ENCODE results near the gene C2orf78. TPM values are rescaled to one million over a fixed set of nuclear protein-coding genes. Genes with fewer than 3 reads are reported as not detected.

The C2orf78 gene
- total and polyA plus RNA-seq, 4 donors: not detected

- Histone ChIP-seq H3K4me3 (ENCODE audit: low read length in 2 of 2) (no peak overlapping the region), H3K4me1 (ENCODE audit: control insufficient read depth in 1 of 2, insufficient read depth in 2 of 2, low read length in 2 of 2) (peaks cover 0 to 2% of the 10 kb centered on the region in 2 donors), H3K27me3 (ENCODE audit: control insufficient read depth in 1 of 2, insufficient read depth in 2 of 2, low read length in 1 of 2) (no peaks in the 10 kb centered on the region), H3K36me3 (ENCODE audit: control insufficient read depth in 1 of 2, insufficient read depth in 2 of 2, low read length in 1 of 2) (peaks cover 0 to 2% of the 10 kb centered on the region in 2 donors), H3K27ac (ENCODE audit: low read depth in 1 of 2, low read length in 2 of 2) (peak overlapping the region in 1 of 2 donors; percentile 22), H3K9me3 (ENCODE audit: control insufficient read depth, low read length) (no peaks in the 10 kb centered on the region)
- intact Hi-C loops (cut with DNase I): no loop called here
- no peak for ATAC-seq (ENCODE audit: low FRiP score)
- 85 to 90% methylated on average over 4 of the region's 4 CpGs for WGBS, 2 donors
- no peak for DNase-seq
These were observed 54.0 kb downstream of the C2orf78 start for GRCh38 chr2:73837847-73838585.

DNA sequence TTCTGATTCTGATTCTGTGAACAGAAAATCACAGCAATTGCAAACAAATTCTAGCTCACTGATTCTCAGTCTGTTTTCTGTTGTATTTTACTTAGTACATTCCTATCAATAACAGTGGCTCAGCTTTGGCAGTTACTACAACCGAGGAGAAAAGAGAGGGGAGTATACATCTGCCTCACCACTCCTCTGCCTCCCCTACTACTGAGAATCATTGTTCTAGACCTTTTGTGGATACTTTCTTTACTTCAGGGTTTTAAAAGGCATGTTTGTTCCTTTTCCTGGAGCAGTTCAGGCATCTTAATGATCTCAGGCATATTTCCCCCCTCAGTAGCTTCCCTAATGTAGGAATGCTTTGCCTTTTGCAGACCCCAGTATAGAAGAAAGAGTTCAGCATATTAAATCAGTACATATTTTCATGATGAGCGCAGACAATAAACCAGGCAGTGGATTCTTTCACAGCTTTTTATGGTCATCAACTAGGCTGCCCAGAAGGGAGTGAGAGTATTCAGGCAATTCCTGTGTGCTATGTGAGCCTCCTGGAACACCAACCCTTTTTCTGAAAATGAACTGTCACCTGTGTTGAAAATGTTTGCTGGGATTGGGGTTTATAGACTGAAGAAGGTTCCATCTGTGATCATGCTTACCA lies 55.0 kb downstream of the C2orf78 start:
- DNase-seq: no peak
- Histone ChIP-seq H3K36me3 (ENCODE audit: control insufficient read depth in 1 of 2, insufficient read depth in 2 of 2, low read length in 1 of 2) (peaks cover 0 to 2% of the 10 kb centered on the region in 2 donors), H3K9me3 (ENCODE audit: control insufficient read depth, low read length) (no peaks in the 10 kb centered on the region), H3K27ac (ENCODE audit: low read depth in 1 of 2, low read length in 2 of 2) (peak overlapping the region; percentile 18 to 22), H3K27me3 (ENCODE audit: control insufficient read depth in 1 of 2, insufficient read depth in 2 of 2, low read length in 1 of 2) (no peaks in the 10 kb centered on the region), H3K4me1 (ENCODE audit: control insufficient read depth in 1 of 2, insufficient read depth in 2 of 2, low read length in 2 of 2) (peaks cover 0 to 2% of the 10 kb centered on the region in 2 donors), H3K4me3 (ENCODE audit: low read length in 2 of 2) (no peak overlapping the region)
- ATAC-seq (ENCODE audit: low FRiP score): no peak
- intact Hi-C loops (cut with DNase I): no loop called here
- 47 to 48% methylated on average over 2 of the region's 2 CpGs for WGBS, 2 donors

- WGBS, 2 donors: 67 to 77% methylated on average over 3 of the region's 3 CpGs
- Histone ChIP-seq H3K27me3 (ENCODE audit: control insufficient read depth in 1 of 2, insufficient read depth in 2 of 2, low read length in 1 of 2) (no peaks in the 10 kb centered on the region), H3K9me3 (ENCODE audit: control insufficient read depth, low read length) (no peaks in the 10 kb centered on the region), H3K4me1 (ENCODE audit: control insufficient read depth in 1 of 2, insufficient read depth in 2 of 2, low read length in 2 of 2) (peaks cover 0 to 2% of the 10 kb centered on the region in 2 donors), H3K27ac (ENCODE audit: low read depth in 1 of 2, low read length in 2 of 2) (no peak overlapping the region), H3K4me3 (ENCODE audit: low read length in 2 of 2) (no peak overlapping the region), H3K36me3 (ENCODE audit: control insufficient read depth in 1 of 2, insufficient read depth in 2 of 2, low read length in 1 of 2) (peaks cover 0 to 2% of the 10 kb centered on the region in 2 donors)
- intact Hi-C loops (cut with DNase I): no loop called here
- DNase-seq (no peak), ATAC-seq (ENCODE audit: low FRiP score) (no peak)
These were observed 55.8 kb downstream of the C2orf78 start for GRCh38 chr2:73839653-73840411.

GRCh38 chr2:73841912-73842738 lies 58.1 kb downstream of the C2orf78 start:
- WGBS, 2 donors: 79 to 86% methylated on average over 5 of the region's 5 CpGs
- Histone ChIP-seq H3K36me3 (ENCODE audit: control insufficient read depth in 1 of 2, insufficient read depth in 2 of 2, low read length in 1 of 2) (peaks cover 0 to 2% of the 10 kb centered on the region in 2 donors), H3K27me3 (ENCODE audit: control insufficient read depth in 1 of 2, insufficient read depth in 2 of 2, low read length in 1 of 2) (no peaks in the 10 kb centered on the region), H3K27ac (ENCODE audit: low read depth in 1 of 2, low read length in 2 of 2) (no peak overlapping the region), H3K9me3 (ENCODE audit: control insufficient read depth, low read length) (no peaks in the 10 kb centered on the region), H3K4me1 (ENCODE audit: control insufficient read depth in 1 of 2, insufficient read depth in 2 of 2, low read length in 2 of 2) (peaks cover 0 to 2% of the 10 kb centered on the region in 2 donors), H3K4me3 (ENCODE audit: low read length in 2 of 2) (no peak overlapping the region)
- ATAC-seq (ENCODE audit: low FRiP score): no peak
- intact Hi-C loops (cut with DNase I): no loop called here
- DNase-seq: no peak

GRCh38 chr2:73842739-73843019 lies 58.7 kb downstream of the C2orf78 start:
- 21 to 27% methylated on average over 1 of the region's 1 CpG for WGBS, 2 donors
- Histone ChIP-seq H3K36me3 (ENCODE audit: control insufficient read depth in 1 of 2, insufficient read depth in 2 of 2, low read length in 1 of 2) (peaks cover 0 to 7% of the 10 kb centered on the region in 2 donors), H3K27me3 (ENCODE audit: control insufficient read depth in 1 of 2, insufficient read depth in 2 of 2, low read length in 1 of 2) (no peaks in the 10 kb centered on the region), H3K4me1 (ENCODE audit: control insufficient read depth in 1 of 2, insufficient read depth in 2 of 2, low read length in 2 of 2) (peaks cover 0 to 2% of the 10 kb centered on the region in 2 donors), H3K27ac (ENCODE audit: low read depth in 1 of 2, low read length in 2 of 2) (no peak overlapping the region), H3K9me3 (ENCODE audit: control insufficient read depth, low read length) (no peaks in the 10 kb centered on the region), H3K4me3 (ENCODE audit: low read length in 2 of 2) (no peak overlapping the region)
- ATAC-seq (ENCODE audit: low FRiP score) (no peak), DNase-seq (no peak)
- intact Hi-C loops (cut with DNase I): no loop called here

DNA sequence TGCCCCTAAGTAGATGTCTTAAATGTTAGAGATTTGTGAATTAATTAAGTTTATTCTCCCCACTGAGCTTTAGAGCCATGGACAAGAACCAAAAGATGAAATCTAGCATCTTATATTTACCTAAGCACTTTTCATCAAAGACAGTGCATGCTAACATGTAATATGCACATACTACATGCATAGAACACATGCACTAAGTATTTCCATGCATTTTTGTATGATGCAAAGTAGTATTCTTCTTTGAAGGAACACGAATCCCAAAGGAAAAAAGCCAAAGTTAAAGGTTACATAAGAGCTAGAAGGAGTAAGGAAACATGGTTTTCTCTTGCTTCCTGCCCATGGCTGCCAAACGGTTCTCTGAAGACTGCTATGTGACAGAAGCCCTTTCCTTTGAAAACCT lies 60.1 kb downstream of the C2orf78 start:
- no peak overlapping the region for H3K4me3 ChIP-seq (ENCODE audit: low read length in 2 of 2)
- H3K27me3 ChIP-seq (ENCODE audit: control insufficient read depth in 1 of 2, insufficient read depth in 2 of 2, low read length in 1 of 2): no peaks in the 10 kb centered on the region
- no peaks in the 10 kb centered on the region for H3K9me3 ChIP-seq (ENCODE audit: control insufficient read depth, low read length)
- WGBS, 2 donors: 49 to 54% methylated on average over 2 of the region's 2 CpGs
- H3K27ac ChIP-seq (ENCODE audit: low read depth in 1 of 2, low read length in 2 of 2): no peak overlapping the region
- DNase-seq (no peak), ATAC-seq (ENCODE audit: low FRiP score) (no peak)
- peaks cover 0 to 7% of the 10 kb centered on the region in 2 donors for H3K36me3 ChIP-seq (ENCODE audit: control insufficient read depth in 1 of 2, insufficient read depth in 2 of 2, low read length in 1 of 2)
- intact Hi-C loops (cut with DNase I): no loop called here
- no peaks in the 10 kb centered on the region for H3K4me1 ChIP-seq (ENCODE audit: control insufficient read depth in 1 of 2, insufficient read depth in 2 of 2, low read length in 2 of 2)

- intact Hi-C loops (cut with DNase I): no loop called here
- Histone ChIP-seq H3K27ac (ENCODE audit: low read depth in 1 of 2, low read length in 2 of 2) (no peak overlapping the region), H3K36me3 (ENCODE audit: control insufficient read depth in 1 of 2, insufficient read depth in 2 of 2, low read length in 1 of 2) (peaks cover 4 to 16% of the 10 kb centered on the region in 2 donors)
These were observed 66.0 kb downstream of the C2orf78 start for GRCh38 chr2:73850009-73850408.

GRCh38 chr2:73851274-73851673 lies 67.3 kb downstream of the C2orf78 start:
- H3K4me3 ChIP-seq (ENCODE audit: low read length in 2 of 2): no peak overlapping the region
- intact Hi-C loops (cut with DNase I): no loop called here
- no peak for DNase-seq
- no peaks in the 10 kb centered on the region for H3K27me3 ChIP-seq (ENCODE audit: control insufficient read depth in 1 of 2, insufficient read depth in 2 of 2, low read length in 1 of 2)
- H3K9me3 ChIP-seq (ENCODE audit: control insufficient read depth, low read length): no peaks in the 10 kb centered on the region
- peaks cover 7 to 19% of the 10 kb centered on the region in 2 donors for H3K36me3 ChIP-seq (ENCODE audit: control insufficient read depth in 1 of 2, insufficient read depth in 2 of 2, low read length in 1 of 2)
- 72 to 73% methylated on average over 3 of the region's 3 CpGs for WGBS, 2 donors
- H3K27ac ChIP-seq (ENCODE audit: low read depth in 1 of 2, low read length in 2 of 2): no peak overlapping the region
- H3K4me1 ChIP-seq (ENCODE audit: control insufficient read depth in 1 of 2, insufficient read depth in 2 of 2, low read length in 2 of 2): no peaks in the 10 kb centered on the region
- no peak for ATAC-seq (ENCODE audit: low FRiP score)

More at GRCh38 chr2:73850009-73850408, 66.0 kb downstream of the C2orf78 start:
- H3K9me3 ChIP-seq (ENCODE audit: control insufficient read depth, low read length): no peaks in the 10 kb centered on the region
- H3K4me1 ChIP-seq (ENCODE audit: control insufficient read depth in 1 of 2, insufficient read depth in 2 of 2, low read length in 2 of 2): no peaks in the 10 kb centered on the region
- ATAC-seq (ENCODE audit: low FRiP score) (no peak), DNase-seq (no peak)
- 80 to 82% methylated on average over 2 of the region's 2 CpGs for WGBS, 2 donors
- no peak overlapping the region for H3K4me3 ChIP-seq (ENCODE audit: low read length in 2 of 2)
- H3K27me3 ChIP-seq (ENCODE audit: control insufficient read depth in 1 of 2, insufficient read depth in 2 of 2, low read length in 1 of 2): no peaks in the 10 kb centered on the region

Measured in aorta (tissue), 5 donors.